Measurements from ENCODE around the gene KCNH3. TPM values are rescaled to one million over a fixed set of nuclear protein-coding genes. Genes with fewer than 3 reads are reported as not detected.

KCNH3 gene
- total and polyA plus RNA-seq, 2 of the 13 experiments (the other 11 are each of a cell fraction or from before 2014, with no cell fraction given): 0.01 to 0.07 TPM

DNA sequence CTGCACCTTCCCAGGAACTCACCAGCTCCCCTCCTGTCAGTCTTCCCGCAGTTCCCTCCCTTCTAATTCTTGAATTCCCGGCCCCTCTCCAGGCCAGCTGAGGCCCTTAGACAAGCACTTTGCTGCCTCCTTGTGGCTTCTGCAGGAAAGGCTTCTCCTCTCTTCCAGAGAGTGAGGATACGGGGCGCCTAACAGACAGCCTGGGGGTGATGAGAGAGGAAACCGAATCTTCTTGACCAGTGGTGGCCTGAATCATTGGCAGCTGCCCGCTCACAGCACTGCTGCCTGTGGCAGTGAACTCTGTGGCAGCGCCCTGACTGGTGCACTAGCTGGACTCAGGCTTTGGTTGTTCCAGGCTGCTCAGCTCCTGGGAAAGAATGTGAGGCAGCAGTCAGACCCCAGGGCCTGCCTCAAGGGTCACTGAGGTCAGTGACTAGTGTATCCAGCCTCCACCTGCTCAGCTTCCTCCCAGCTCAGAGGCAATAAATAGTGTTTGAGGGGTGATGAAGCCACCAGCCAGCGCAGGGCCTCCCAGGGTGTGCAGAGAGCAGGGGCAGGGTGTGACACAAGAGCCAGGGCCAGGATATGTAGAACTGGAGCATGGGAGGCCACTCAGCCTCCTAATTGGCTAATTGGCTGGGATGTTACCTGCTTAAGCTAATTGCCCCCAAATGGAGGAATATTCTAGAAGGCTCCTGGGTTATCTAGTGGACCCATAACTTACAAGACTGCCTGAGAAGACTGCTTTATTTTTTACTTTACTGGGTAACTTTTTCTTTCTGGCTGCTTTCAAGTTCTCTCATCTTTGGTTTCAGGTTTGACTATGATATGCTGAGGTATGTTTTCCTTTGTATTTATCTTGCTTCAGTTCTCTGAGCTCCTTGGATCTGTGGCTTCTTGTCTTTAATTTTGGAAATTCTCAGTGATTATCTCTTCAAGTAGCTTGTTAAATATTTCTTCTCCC lies 42.0 kb downstream of the KCNH3 start:
- Histone ChIP-seq H3K27me3 (ENCODE audit: control insufficient read depth in 1 of 2, insufficient read depth in 2 of 2, low read length in 2 of 2) (no peaks in the 10 kb centered on the region), H3K9me3 (ENCODE audit: low read length) (no peaks in the 10 kb centered on the region), H3K4me1 (ENCODE audit: insufficient read depth, low read length) (peaks cover 25% of the 10 kb centered on the region), H3K36me3 (replicated peaks in 1 of 2; ENCODE audit: control insufficient read depth in 1 of 2, insufficient read depth in 2 of 2, low read length in 2 of 2) (peaks cover 6 to 13% of the 10 kb centered on the region in 2 experiments; a peak in 4 of 5 replicates), H3K4me2 (ENCODE audit: low read depth, low read length) (peak overlapping the region; percentile 23; the same call in 1 of the 2 replicates), H3K4me3 (replicated peaks in 1 of 3; ENCODE audit: insufficient read depth in 1 of 3, low read depth in 2 of 3, low read length in 3 of 3) (no peak overlapping the region), H3K27ac (ENCODE audit: extremely low read length, insufficient read depth, low read length) (no peak overlapping the region), H2AFZ (ENCODE audit: low read length) (no peak overlapping the region), H4K20me1 (ENCODE audit: insufficient read depth, low read length) (no peaks in the 10 kb centered on the region), H3K79me2 (ENCODE audit: insufficient read depth, low read length) (no peaks in the 10 kb centered on the region), H3K9ac (ENCODE audit: insufficient read depth, low read depth, low read length) (no peak overlapping the region)
- ChIA-PET CTCF (ENCODE audit: low intra/inter-chr PET ratio, low total read pairs) (interaction anchor here (0.8 to 2.2 kb wide), 3 partner anchors 27 to 223 kb away, joined by 3 to 14 read pairs (median 4); no protein-coding TSS in a partner anchor), POLR2A (interaction anchor here (1.2 to 2.0 kb wide), 6 partner anchors 10 to 258 kb away, joined by 3 to 4 read pairs (median 4); partner anchors contain the start of genes MCRS1 and TROAP)
- peak; percentile 87 for FAIRE-seq
- DNase-seq (ENCODE audit: low spot score): peak; percentile 83
- intact Hi-C loops (cut with micrococcal nuclease; ENCODE audit: unreplicated experiment): loop anchor here (1.0 kb wide), 2 partner anchors 28 to 224 kb away; no protein-coding TSS in a partner anchor
- ATAC-seq: peak; percentile 97
- in situ Hi-C loops (cut with HindIII; ENCODE audit: extremely low pct_ligation_motif_present, low pct_unique_long_range_greater_than_20kb): no loop called here
- WGBS (ENCODE audit: low lambda C conversion rate): 32% methylated on average over 6 of the region's 8 CpGs
- BruUV-seq (replicated peaks): no TSS peak
- TF ChIP-seq RAD21 (CRISPR knock-in tag; IDR thresholded peaks at IDR 0.05): peak; percentile 81
- TF ChIP-seq MBNL3 (CRISPR knock-in tag; conservative IDR thresholded peaks at IDR 0.05): no peak
- no peak for TF ChIP-seq JARID2 (CRISPR knock-in tag; IDR thresholded peaks at IDR 0.05; ENCODE audit: insufficient replicate concordance)
- TF ChIP-seq MTF2 (CRISPR knock-in tag; IDR thresholded peaks at IDR 0.05; ENCODE audit: borderline replicate concordance): no peak
- TF ChIP-seq, protein P1, sequence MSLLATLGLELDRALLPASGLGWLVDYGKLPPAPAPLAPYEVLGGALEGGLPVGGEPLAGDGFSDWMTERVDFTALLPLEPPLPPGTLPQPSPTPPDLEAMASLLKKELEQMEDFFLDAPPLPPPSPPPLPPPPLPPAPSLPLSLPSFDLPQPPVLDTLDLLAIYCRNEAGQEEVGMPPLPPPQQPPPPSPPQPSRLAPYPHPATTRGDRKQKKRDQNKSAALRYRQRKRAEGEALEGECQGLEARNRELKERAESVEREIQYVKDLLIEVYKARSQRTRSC (CRISPR knock-in tag; IDR thresholded peaks at IDR 0.05; ENCODE audit: low read depth): no peak
- TF ChIP-seq MYNN (CRISPR knock-in tag; IDR thresholded peaks at IDR 0.05; ENCODE audit: low read depth): no peak
- no peak; the same call in 1 of the 2 replicates for TF ChIP-seq GPN1 (CRISPR knock-in tag; IDR thresholded peaks at IDR 0.05; ENCODE audit: borderline replicate concordance)
- TF ChIP-seq, protein P2, sequence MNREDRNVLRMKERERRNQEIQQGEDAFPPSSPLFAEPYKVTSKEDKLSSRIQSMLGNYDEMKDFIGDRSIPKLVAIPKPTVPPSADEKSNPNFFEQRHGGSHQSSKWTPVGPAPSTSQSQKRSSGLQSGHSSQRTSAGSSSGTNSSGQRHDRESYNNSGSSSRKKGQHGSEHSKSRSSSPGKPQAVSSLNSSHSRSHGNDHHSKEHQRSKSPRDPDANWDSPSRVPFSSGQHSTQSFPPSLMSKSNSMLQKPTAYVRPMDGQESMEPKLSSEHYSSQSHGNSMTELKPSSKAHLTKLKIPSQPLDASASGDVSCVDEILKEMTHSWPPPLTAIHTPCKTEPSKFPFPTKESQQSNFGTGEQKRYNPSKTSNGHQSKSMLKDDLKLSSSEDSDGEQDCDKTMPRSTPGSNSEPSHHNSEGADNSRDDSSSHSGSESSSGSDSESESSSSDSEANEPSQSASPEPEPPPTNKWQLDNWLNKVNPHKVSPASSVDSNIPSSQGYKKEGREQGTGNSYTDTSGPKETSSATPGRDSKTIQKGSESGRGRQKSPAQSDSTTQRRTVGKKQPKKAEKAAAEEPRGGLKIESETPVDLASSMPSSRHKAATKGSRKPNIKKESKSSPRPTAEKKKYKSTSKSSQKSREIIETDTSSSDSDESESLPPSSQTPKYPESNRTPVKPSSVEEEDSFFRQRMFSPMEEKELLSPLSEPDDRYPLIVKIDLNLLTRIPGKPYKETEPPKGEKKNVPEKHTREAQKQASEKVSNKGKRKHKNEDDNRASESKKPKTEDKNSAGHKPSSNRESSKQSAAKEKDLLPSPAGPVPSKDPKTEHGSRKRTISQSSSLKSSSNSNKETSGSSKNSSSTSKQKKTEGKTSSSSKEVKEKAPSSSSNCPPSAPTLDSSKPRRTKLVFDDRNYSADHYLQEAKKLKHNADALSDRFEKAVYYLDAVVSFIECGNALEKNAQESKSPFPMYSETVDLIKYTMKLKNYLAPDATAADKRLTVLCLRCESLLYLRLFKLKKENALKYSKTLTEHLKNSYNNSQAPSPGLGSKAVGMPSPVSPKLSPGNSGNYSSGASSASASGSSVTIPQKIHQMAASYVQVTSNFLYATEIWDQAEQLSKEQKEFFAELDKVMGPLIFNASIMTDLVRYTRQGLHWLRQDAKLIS (CRISPR knock-in tag; IDR thresholded peaks at IDR 0.05): no peak
- TF ChIP-seq YEATS4 (CRISPR knock-in tag; IDR thresholded peaks at IDR 0.05; ENCODE audit: borderline replicate concordance): no peak
- no peak for TF ChIP-seq EEA1 (CRISPR knock-in tag; IDR thresholded peaks at IDR 0.05; ENCODE audit: borderline replicate concordance)
- TF ChIP-seq SALL1 (CRISPR knock-in tag; IDR thresholded peaks at IDR 0.05): no peak
- TF ChIP-seq, protein P3, sequence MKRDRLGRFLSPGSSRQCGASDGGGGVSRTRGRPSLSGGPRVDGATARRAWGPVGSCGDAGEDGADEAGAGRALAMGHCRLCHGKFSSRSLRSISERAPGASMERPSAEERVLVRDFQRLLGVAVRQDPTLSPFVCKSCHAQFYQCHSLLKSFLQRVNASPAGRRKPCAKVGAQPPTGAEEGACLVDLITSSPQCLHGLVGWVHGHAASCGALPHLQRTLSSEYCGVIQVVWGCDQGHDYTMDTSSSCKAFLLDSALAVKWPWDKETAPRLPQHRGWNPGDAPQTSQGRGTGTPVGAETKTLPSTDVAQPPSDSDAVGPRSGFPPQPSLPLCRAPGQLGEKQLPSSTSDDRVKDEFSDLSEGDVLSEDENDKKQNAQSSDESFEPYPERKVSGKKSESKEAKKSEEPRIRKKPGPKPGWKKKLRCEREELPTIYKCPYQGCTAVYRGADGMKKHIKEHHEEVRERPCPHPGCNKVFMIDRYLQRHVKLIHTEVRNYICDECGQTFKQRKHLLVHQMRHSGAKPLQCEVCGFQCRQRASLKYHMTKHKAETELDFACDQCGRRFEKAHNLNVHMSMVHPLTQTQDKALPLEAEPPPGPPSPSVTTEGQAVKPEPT (CRISPR knock-in tag; IDR thresholded peaks at IDR 0.05; ENCODE audit: low read depth): no peak
- no peak for TF ChIP-seq MAFG (CRISPR knock-in tag; IDR thresholded peaks at IDR 0.05)
- TF ChIP-seq KDM6A (CRISPR knock-in tag; IDR thresholded peaks at IDR 0.05; ENCODE audit: low read depth): no peak
- TF ChIP-seq ZSCAN30 (CRISPR knock-in tag; IDR thresholded peaks at IDR 0.05): no peak

Measured in HepG2 (cell line).